ENCODE data around the gene GPI. TPM values are rescaled to one million over a fixed set of nuclear protein-coding genes. Genes with fewer than 3 reads are reported as not detected.
"Not testable (repeated sequence)": the region's sequence is repeated elsewhere in the genome, so short reads cannot be mapped to it uniquely, and the experiment has no call there.

Gene GPI
- total RNA-seq, 1 experiment from 2014 or later, result 403 TPM

DNA sequence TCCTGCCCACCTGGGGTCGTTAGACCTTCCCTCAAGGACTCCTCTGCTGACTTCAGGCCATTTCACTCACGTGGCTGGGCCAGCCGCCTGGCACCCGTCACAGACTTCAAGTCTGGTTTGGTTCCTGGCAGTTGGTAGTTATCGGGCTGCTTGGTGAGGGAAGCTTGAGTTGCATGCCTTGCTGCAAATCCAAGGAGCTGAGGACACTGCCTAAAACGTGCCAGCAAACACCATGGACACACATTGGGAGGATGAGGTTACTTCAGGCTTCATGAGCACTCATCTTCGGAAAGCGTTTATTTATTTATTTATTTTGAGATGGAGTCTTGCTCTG lies 2.6 kb downstream of the GPI start:
- DNase-seq (ENCODE audit: low spot score), result no peak

DNA sequence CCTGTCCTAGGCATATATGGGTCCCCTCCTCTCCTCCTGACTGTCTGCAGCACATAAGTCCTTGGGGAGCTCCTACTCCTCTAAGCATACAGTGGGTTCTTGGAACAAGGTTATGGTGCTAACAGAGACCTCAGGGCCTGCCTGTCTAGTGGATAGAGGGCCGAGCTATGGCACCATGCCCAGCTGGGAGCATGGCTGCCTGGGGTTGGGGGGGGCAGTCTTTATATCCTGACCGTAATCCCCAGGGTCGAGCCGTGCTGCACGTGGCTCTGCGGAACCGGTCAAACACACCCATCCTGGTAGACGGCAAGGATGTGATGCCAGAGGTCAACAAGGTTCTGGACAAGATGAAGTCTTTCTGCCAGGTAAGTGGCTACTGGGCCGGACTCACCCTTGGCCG lies 3.3 kb downstream of the GPI start:
- DNase-seq (ENCODE audit: low spot score), result no peak

DNA sequence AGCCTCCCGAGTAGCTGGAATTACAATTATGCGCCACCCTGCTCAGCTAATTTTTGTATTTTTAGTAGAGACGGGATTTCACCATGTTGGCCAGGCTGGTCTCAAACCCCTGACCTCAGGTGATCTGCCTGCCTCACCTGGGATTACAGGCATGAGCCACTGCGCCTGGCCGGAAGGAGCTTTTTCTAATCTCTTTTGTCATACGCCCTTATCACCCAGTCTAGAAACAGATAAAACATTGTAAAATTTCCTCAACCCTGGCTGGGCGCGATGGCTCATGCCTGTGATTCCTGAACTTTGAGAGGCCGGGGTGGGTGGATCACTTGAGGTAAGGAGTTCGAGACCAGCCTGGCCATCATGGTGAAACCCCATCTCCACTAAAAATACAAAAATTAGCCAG lies 4.2 kb downstream of the GPI start:
- DNase-seq (ENCODE audit: low spot score), result not testable (repeated sequence)

DNA sequence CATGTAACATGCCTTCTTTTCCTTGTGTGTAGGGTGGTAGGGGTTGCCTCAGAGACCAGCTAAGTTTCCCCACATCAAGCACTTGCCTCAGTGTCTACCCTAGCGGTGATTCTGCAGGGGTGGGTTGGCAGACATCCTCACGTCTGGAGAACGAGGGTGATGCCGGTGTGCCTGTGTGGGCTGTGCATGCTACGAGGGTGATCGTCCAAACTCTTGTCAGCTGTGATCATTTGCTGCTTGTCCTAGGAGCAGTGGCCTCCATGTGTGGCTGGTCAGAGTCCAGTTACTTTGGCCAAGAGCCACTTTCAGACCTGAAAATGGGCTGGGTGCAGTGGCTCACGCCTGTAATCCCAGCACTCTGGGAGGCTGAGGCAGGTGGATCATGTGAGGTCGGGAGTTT lies 5.1 kb downstream of the GPI start:
- no peak for DNase-seq (ENCODE audit: low spot score)

DNA sequence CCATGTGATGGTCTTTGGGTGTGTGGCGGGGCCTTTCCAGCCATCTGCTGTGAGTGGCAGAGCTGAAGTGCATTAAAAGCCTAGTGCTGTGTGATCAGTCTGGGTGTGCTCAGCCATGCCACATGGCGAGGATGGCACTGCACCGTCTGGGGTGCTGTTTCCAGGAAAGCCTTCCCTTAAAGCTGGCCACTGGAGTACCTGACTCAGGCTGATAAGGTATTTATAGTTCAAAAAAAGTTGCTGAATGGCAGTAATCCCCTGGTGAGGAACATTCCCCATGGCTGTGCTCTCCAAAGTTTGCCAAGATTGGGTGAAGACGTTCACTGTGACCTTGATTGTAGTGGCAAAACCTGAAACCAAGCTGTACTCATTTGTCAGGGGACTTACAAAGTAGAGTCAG lies 6.0 kb downstream of the GPI start:
- no peak for DNase-seq (ENCODE audit: low spot score)

DNA sequence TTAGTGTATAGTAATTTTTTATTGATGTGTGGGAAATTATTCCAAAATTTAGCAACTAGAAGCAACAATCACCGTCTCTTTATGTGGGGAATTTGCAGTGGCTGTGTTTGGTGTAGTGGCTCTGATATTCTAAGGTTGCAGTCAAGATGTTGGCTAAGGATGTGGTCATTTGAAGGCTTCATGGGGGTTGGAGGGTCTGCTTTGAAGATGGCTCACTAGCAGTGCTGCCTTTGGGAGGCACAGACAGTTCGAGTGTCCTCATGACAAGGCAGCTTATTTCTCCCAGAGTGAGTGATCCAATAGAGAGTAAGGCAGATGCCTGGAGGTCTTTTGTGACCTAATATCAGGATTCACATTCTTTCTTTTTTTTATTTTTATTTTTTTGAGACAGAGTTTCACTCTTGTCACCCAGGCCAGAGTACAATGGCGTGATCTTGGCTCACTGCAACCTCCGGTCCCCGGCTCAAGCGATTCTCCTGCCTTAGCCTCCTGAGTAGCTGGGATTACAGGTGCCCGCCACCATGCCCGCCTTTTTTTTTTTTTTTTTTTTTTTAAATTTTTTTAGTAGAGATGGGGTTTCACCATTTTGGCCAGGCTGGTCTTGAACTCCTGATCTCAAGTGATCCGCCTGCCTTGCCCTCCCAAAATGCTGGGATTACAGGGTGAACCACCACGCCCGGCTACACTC lies 8.7 kb downstream of the GPI start:
- no peak for DNase-seq (ENCODE audit: low spot score)

DNA sequence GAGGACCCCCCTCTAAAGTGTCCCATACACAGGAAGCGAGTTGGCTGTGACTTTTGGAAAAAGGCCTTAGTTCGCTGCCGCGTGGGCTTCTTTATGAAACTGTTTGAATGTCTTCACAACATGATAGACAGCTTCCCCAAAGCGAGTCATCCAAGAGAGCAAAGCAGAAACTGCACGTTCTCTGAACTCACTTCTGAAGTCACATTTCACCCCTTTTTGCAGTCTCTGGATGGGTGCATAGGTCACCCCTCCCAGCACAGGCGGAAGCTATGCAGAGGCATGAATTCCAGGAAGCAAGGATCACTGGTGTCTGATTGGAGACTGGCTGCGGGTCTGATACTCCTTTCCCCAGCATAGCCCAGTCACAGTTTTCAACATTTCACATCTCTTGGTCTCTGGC lies 10.6 kb downstream of the GPI start:
- no peak for DNase-seq (ENCODE audit: low spot score)

DNA sequence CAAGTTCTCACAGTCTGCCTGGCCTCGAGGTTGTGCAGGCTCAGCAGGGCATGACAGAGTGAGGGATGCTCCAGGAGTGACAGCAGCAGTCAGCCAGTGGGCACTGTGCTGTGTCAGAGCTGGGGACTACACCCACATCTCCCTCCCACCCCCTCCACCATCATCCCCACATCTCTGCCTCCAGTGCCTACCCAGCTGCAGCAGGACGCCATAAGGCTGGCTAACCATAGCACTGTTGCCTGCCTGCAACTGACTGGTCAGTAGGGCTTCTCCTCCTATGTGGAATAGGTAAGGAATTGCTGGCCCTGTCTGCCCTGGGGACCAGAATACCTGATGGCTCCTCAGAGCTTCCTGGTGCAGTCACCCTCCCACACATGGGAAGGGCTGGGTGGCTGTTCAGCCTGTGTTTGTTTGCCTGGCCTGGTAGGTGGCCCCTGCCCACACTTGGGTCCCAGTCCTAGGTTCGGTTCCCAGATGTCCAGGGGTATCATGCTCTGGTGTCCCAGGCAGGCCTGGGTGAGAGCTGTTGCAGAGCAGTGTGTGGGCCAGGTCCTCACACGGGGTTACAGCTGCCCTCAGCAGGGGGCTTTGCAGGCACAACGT lies 15.7 kb downstream of the GPI start:
- DNase-seq (ENCODE audit: low spot score), result no peak

DNA sequence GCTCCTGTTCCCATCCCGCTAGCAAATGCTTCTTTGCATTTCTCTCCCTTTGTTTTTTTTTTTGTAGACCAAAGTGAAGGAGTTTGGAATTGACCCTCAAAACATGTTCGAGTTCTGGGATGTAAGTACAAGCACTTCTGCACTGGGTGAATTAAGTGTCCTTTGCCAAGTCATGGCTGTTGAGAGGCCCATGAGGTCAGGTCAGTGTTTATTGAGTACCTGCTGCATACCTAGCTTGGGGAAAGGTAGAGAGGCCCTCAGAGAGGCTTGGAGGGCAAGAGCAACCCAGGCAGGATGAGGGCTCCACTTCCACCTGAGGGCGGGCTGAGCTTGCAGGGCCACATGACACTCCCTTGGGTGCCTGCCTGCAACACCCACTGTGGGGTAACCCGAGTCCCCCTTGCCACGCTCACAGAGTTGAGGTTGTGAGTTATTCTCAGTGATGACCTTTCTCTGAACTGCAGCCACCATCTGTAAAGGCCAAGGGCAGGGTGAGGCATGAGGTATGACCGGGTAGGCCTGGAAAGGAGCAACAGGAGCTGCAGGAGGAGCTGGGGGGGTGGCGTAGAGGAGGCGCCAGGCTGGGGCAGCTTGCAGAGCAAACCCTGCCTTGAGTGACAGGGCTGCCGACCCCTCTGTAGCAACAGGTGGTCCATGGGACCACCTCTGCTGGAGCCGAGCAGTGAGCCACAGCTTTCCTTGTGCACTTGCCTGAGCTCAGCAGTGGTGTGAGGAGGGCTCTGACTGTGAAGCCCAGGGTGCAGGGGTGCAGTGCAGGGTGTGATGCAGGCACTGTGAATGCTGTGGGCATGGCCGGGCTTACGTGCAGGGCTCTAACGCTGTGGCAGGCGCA lies 16.6 kb downstream of the GPI start:
- no peak for DNase-seq (ENCODE audit: low spot score)

DNA sequence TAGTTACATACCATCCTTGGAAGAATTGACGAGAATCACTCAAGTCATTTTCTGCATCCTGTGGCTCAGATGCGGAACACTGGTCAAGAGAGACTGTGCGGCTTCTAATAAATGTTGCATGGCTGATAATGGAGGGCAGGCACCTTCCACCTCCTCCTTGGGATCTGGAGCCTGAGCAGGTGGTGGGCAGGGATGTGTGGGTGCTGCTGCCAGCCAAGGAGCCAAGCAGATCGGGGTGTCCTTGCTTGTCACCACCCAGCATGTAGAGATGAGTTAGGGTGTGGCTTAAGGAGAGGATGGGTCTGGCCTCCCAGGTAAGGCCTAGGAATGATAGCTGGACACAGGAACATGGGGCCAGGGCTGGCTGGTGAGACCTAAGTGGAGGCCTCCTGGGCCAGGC lies 17.5 kb downstream of the GPI start:
- no peak for DNase-seq (ENCODE audit: low spot score)

DNA sequence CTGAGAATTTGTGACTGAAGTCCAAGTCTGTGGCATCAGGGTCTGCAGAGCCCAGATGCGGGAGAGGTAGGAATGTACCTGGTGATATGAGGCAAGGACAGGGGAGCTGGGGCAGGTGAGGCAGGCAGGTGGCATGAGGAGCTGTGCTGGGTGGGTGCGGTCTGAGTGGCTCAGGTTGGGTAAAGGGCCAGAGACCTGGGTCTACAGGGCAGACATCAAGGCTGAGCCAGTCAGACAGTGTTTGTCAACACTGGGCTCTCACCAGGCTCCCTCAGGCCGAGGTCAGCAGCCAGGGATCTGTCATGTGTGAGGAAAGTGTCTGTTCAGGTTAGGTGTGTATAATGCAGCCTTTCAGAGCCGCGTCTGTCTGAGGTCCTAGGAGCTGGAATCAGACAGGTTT lies 18.6 kb downstream of the GPI start:
- DNase-seq (ENCODE audit: low spot score), result no peak

DNA sequence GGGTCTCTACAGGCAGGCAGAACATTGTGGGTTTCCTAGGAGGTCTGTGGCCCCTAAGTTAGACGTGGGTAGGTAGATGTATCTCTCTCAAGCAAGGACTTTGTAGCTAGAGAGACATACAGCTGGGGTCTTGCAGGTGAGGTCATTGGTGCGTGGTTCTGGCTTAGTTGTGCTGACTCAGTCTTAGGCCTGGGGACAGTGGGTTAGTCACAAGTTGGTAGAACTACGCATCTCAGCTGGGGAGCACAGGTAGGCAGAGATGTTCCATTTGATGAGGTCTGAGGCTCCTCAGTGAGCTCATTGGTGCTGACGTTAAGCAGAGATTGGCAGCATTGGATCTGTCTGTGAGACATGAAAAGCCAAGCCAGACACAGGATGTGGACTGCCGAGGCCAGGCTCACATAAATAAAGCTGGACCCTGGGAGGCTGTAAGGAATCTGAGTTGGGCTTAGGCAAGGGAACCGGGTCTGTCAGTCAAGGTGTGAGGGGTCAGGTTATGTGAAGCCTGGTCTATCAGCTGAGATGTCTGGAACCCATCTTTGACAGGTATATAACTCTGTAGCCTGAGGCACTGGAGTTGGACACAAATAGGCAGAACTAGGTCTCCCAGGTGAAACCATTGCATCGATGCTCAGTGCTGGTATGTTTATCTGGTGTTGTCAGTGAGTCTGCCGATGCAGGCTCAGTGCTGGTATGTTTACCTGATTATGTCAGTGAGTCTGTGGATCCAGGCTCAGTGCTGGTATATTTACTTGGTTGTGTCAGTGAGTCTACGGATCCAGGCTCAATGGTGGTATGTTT lies 21.8 kb downstream of the GPI start:
- DNase-seq (ENCODE audit: low spot score), result no peak

DNA sequence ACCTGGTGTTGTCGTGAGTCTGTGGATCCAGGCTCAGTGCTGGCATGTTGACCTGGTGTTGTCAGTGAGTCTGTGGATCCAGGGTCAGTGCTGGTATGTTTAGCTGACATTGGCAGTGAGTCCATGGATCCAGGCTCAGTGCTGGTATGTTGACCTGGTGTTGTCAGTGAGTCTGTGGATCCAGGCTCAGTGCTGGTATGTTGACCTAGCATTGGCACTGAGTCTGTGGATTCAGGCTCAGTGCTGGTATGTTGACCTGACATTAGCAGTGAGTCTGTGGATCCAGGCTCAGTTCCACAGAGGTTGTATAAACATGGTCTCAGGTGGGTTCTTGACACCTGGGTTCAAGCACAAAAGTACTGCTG lies 22.4 kb downstream of the GPI start:
- no peak for DNase-seq (ENCODE audit: low spot score)

DNA sequence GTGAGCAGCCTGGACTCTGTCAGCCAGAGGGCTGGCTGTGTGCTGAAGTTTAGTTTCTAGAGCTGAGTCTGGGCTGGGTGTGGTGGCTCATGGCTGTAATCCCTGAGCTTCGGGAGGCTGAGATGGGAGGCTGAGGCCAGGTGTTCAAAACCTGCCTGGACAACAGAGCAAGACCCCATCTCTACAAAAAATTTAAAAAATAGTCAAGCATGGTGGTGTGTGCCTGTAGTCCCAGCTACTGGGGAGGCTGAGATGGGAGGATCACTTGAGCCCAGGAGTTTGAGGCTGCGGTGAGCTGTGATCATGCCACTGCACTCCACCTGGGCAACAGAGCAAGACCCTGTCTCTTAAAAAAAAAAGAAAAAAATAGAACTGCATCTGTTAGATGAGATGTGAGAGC lies 23.7 kb downstream of the GPI start:
- DNase-seq (ENCODE audit: low spot score), result not testable (repeated sequence)

DNA sequence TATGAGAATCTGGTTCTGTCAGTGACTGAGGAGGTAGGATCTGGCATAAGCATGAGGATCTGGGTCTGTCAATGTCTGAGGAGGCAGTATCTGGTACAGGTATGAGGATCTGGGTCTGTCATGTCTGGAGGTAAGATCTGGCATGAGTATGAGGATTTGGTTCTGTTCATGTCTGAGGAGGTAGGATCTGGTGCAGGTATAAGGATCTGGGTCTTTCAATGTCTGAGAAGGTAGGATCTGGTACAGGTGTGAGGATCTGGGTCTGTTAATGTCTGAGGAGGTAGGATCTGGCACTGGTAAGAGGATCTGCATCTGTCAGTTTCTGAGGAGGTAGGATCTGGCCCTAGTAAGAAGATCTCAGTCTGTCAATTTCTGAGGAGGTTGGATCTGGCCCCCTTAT lies 26.8 kb downstream of the GPI start:
- DNase-seq (ENCODE audit: low spot score), result no peak

DNA sequence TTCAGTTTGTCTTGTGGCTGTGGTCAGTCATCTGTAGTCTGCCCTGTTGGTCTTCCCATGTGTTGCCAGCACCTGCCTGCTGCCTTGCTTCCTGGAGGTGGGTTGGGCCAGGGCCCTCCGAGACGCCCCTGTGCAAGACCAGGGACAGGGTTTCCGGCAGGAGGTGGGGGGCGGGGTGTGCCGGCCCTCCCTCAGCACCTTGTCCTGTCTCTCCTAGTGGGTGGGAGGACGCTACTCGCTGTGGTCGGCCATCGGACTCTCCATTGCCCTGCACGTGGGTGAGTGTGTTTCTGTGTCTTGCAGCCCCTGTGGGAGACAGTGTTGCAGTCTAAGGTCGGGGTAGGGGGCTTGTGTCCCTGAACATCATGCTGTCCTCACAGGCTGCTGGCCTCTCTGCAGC lies 28.0 kb downstream of the GPI start:
- DNase-seq (ENCODE audit: low spot score), result no peak

DNA sequence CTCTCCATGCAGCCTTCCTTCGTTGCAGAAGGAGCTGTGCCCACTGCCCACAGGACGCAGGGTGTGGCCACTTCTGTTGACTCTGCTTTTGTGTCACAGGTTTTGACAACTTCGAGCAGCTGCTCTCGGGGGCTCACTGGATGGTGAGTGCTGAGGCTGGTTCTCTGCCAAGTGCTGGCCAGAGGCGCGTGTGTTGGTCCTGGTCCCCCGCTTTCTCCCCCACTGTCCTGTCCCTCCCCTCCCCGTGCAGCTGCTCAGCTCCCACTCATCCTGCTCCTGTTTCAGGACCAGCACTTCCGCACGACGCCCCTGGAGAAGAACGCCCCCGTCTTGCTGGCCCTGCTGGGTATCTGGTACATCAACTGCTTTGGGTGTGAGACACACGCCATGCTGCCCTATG lies 28.6 kb downstream of the GPI start:
- DNase-seq (ENCODE audit: low spot score), result no peak

DNA sequence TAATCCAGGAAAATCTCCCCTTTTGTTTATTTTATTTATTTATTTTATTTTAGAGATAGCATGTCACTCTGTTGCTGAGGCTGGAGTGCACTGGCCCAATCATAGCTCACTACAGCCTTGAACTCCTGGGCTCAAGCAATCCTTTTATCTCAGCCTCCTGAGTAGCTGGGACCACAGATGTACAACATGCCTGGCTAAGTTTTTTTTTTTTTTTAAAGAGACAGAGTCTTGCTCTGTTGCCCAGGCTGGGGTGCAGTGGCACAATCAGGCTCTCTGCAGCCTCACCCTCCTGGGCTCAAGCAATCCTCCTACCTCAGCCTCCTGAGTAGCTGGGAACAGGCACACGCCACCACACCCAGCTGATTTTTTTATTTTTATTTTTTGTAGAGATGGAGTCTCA lies 32.9 kb downstream of the GPI start:
- no peak for DNase-seq (ENCODE audit: low spot score)

DNA sequence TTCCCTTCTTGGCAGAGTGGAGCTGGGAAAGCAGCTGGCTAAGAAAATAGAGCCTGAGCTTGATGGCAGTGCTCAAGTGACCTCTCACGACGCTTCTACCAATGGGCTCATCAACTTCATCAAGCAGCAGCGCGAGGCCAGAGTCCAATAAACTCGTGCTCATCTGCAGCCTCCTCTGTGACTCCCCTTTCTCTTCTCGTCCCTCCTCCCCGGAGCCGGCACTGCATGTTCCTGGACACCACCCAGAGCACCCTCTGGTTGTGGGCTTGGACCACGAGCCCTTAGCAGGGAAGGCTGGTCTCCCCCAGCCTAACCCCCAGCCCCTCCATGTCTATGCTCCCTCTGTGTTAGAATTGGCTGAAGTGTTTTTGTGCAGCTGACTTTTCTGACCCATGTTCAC lies 34.9 kb downstream of the GPI start:
- DNase-seq (ENCODE audit: low spot score), result no peak

DNA sequence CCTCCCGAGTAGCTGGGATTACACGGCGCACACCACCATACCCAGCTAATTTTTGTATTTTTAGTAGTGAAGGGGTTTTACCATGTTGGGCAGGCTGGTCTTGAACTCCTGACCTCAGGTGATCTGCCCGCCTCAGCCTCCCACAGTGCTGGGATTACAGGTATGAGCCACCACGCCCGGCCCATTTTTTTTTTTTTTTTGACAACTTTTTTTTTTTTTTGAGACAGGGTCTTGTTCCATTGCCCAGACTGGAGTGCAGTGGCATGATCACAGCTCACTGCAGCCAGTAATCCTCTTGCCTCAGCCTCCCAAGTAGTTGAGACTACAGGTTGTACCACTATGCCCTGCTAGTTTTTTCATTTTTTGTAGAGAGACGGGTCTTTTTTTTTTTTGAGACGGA lies 35.8 kb downstream of the GPI start:
- not testable (repeated sequence) for DNase-seq (ENCODE audit: low spot score)

DNA sequence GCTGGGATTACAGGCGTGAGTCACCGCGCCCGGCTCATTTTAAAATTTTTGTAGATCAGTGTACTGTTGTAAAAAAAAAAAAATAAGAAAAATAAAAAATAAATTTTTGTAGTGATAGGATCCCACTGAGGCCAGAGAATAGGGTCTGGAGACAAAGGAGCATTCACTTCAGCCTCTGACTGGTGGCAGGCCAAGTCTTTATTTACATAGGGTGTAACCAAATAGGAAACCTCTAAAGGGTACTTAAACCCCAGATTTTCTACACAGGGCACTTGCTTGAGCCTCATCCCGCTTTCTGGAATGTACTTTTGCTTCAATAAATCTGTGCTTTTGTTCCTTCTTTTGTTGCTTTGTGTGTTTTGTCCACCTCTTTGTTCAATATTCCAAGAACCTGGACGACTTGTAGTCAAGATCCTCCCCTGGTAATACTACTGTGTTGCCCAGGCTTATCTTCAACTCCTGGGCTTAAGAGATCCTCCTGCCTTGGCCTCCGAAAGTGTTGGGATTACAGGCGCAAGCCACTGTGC lies 37.1 kb downstream of the GPI start:
- DNase-seq (ENCODE audit: low spot score), result peak; percentile 45

DNA sequence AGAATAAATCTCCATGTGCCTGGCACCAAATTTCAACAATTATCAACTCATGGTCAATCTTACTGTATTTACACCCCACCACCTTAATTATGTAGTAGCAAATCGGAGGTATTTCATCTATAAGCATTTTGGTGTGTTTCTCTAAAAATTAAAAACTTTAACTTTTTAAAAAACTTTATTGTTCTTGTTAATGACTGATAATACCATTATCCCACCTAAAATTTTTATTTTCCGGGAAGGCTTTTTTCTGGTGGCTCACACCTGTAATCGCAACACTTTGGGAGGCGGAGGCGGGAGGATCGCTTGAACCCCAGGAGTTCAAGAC lies 38.8 kb downstream of the GPI start:
- no peak for DNase-seq (ENCODE audit: low spot score)

Data from HT-29 (cell line).